ENCODE results near the gene GON4L.

Gene GON4L

DNA sequence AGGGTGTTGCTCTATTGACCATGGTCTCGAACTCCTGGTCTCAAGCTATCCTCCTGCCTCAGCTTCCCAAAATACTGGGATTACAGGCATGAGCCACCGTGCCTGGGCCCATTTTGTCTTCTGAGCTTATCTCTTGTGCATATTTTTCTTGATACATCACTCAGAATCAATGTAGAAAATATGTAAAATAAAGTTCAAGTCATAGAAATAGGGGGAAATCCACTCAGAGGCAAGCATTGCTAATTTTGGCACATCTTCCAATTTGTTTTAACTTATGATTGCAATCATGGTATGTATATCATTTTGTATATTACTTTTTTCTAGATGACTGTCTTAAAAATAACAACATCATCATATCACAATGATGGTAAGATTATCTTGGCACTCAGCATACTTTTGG, 32.6 kb upstream of the GON4L start:
- TF ChIP-seq RAD21 (IDR thresholded peaks at IDR 0.05; ENCODE audit: low read depth) (no peak), CREB1 (IDR thresholded peaks at IDR 0.05; ENCODE audit: low read depth) (no peak), TCF12 (IDR thresholded peaks at IDR 0.05; ENCODE audit: low read depth) (no peak), YY1 (IDR thresholded peaks at IDR 0.05; ENCODE audit: low read depth) (no peak), CEBPB (IDR thresholded peaks at IDR 0.05) (no peak), ZBTB7A (IDR thresholded peaks at IDR 0.05; ENCODE audit: low read depth) (no peak), TEAD4 (IDR thresholded peaks at IDR 0.05) (no peak), TAF1 (IDR thresholded peaks at IDR 0.05; ENCODE audit: low read depth) (no peak), NFIC (IDR thresholded peaks at IDR 0.05) (no peak), EP300 (IDR thresholded peaks at IDR 0.05; ENCODE audit: borderline replicate concordance) (no peak), EGR1 (IDR thresholded peaks at IDR 0.05) (no peak), FOXM1 (IDR thresholded peaks at IDR 0.05; ENCODE audit: borderline replicate concordance, low read depth) (no peak)
- TF ChIP-seq, protein P1, sequence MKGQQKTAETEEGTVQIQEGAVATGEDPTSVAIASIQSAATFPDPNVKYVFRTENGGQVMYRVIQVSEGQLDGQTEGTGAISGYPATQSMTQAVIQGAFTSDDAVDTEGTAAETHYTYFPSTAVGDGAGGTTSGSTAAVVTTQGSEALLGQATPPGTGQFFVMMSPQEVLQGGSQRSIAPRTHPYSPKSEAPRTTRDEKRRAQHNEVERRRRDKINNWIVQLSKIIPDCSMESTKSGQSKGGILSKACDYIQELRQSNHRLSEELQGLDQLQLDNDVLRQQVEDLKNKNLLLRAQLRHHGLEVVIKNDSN (IDR thresholded peaks at IDR 0.05), result no peak
- TF ChIP-seq, protein P2, sequence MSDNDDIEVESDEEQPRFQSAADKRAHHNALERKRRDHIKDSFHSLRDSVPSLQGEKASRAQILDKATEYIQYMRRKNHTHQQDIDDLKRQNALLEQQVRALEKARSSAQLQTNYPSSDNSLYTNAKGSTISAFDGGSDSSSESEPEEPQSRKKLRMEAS (IDR thresholded peaks at IDR 0.05), result no peak
- TF ChIP-seq, protein P3, sequence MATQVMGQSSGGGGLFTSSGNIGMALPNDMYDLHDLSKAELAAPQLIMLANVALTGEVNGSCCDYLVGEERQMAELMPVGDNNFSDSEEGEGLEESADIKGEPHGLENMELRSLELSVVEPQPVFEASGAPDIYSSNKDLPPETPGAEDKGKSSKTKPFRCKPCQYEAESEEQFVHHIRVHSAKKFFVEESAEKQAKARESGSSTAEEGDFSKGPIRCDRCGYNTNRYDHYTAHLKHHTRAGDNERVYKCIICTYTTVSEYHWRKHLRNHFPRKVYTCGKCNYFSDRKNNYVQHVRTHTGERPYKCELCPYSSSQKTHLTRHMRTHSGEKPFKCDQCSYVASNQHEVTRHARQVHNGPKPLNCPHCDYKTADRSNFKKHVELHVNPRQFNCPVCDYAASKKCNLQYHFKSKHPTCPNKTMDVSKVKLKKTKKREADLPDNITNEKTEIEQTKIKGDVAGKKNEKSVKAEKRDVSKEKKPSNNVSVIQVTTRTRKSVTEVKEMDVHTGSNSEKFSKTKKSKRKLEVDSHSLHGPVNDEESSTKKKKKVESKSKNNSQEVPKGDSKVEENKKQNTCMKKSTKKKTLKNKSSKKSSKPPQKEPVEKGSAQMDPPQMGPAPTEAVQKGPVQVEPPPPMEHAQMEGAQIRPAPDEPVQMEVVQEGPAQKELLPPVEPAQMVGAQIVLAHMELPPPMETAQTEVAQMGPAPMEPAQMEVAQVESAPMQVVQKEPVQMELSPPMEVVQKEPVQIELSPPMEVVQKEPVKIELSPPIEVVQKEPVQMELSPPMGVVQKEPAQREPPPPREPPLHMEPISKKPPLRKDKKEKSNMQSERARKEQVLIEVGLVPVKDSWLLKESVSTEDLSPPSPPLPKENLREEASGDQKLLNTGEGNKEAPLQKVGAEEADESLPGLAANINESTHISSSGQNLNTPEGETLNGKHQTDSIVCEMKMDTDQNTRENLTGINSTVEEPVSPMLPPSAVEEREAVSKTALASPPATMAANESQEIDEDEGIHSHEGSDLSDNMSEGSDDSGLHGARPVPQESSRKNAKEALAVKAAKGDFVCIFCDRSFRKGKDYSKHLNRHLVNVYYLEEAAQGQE (IDR thresholded peaks at IDR 0.05; ENCODE audit: low read depth), result no peak

DNA sequence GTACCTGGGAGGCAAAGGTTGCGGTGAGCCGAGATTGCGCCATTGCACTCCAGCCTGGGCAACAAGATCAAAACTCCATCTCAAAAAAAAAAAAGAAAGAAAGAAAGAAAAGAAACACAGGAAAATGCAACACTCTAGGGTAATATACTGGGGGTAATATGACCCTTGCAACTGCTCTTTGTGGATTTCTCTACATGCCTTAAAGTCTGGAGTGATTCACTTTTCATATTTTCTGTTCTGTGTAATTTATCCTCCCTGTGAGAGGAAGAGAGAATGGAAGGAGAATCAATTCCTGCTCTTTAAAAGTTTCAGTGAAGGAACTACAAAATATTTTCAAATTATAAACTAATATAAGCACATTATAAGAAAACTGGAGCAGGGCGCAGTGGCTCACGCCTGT, 31.5 kb upstream of the GON4L start:
- TF ChIP-seq, protein P2 (IDR thresholded peaks at IDR 0.05), result no peak
- TF ChIP-seq TCF12 (IDR thresholded peaks at IDR 0.05; ENCODE audit: low read depth), result no peak
- TF ChIP-seq TAF1 (IDR thresholded peaks at IDR 0.05; ENCODE audit: low read depth), result no peak
- TF ChIP-seq EP300 (IDR thresholded peaks at IDR 0.05; ENCODE audit: borderline replicate concordance), result no peak
- TF ChIP-seq, protein P3 (IDR thresholded peaks at IDR 0.05; ENCODE audit: low read depth), result no peak
- TF ChIP-seq ZBTB7A (IDR thresholded peaks at IDR 0.05; ENCODE audit: low read depth), result no peak
- no peak for TF ChIP-seq FOXM1 (IDR thresholded peaks at IDR 0.05; ENCODE audit: borderline replicate concordance, low read depth)
- no peak for TF ChIP-seq CEBPB (IDR thresholded peaks at IDR 0.05)
- TF ChIP-seq RAD21 (IDR thresholded peaks at IDR 0.05; ENCODE audit: low read depth), result no peak
- TF ChIP-seq CREB1 (IDR thresholded peaks at IDR 0.05; ENCODE audit: low read depth), result no peak
- TF ChIP-seq EGR1 (IDR thresholded peaks at IDR 0.05), result no peak
- TF ChIP-seq, protein P1 (IDR thresholded peaks at IDR 0.05), result no peak
- no peak for TF ChIP-seq NFIC (IDR thresholded peaks at IDR 0.05)
- TF ChIP-seq YY1 (IDR thresholded peaks at IDR 0.05; ENCODE audit: low read depth), result no peak
- no peak for TF ChIP-seq TEAD4 (IDR thresholded peaks at IDR 0.05)

DNA sequence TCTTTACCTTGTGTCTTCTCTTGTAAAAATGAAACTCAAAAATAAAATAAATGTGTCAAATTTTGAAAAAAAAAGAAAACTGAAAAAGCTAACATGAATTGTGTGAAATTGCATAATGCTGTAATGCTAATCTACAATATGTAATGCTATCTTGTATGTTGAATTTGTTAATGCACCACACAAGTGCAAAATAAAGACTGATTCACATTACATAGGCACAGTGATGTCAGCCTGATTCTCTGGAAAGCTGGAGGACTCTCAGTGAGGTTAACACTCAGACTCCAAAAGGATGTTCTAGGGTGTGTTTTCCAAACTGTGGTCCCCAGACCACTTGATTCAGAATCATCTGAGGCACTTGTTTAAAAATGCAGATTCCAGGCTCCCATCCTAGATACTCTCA, 28.0 kb upstream of the GON4L start:
- TF ChIP-seq RAD21 (IDR thresholded peaks at IDR 0.05; ENCODE audit: low read depth), result no peak
- no peak for TF ChIP-seq EGR1 (IDR thresholded peaks at IDR 0.05)
- no peak for TF ChIP-seq CEBPB (IDR thresholded peaks at IDR 0.05)
- TF ChIP-seq, protein P2 (IDR thresholded peaks at IDR 0.05), result no peak
- TF ChIP-seq FOXM1 (IDR thresholded peaks at IDR 0.05; ENCODE audit: borderline replicate concordance, low read depth), result no peak
- no peak for TF ChIP-seq TEAD4 (IDR thresholded peaks at IDR 0.05)
- TF ChIP-seq, protein P1 (IDR thresholded peaks at IDR 0.05), result no peak
- TF ChIP-seq ZBTB7A (IDR thresholded peaks at IDR 0.05; ENCODE audit: low read depth), result no peak
- no peak for TF ChIP-seq EP300 (IDR thresholded peaks at IDR 0.05; ENCODE audit: borderline replicate concordance)
- TF ChIP-seq, protein P3 (IDR thresholded peaks at IDR 0.05; ENCODE audit: low read depth), result no peak
- no peak for TF ChIP-seq TCF12 (IDR thresholded peaks at IDR 0.05; ENCODE audit: low read depth)
